Inferior parietal cortex (tissue), 1 donor: ENCODE measurements around the gene ATG4C.
A peak's percentile ranks its signal among the peaks of the same experiment; 100 is the strongest.

Experiments
- DNase-seq: peaks from one replicate; pipeline ENCODE4 v3.0.0-alpha.2; 2016; ENCODE audit errors: extremely low spot score

The ATG4C gene

GRCh38 chr1:62840555-62840954, 56.6 kb downstream of the ATG4C start:
- no peak for DNase-seq

- DNase-seq, result peak; percentile 93
Observed at GRCh38 chr1:62841587-62842169, 57.7 kb downstream of the ATG4C start.

- no peak for DNase-seq
Observed at GRCh38 chr1:62844030-62844429, 60.1 kb downstream of the ATG4C start.

- no peak for DNase-seq
Observed at GRCh38 chr1:62849031-62849430, 65.1 kb downstream of the ATG4C start.

GRCh38 chr1:62852253-62852652, 68.3 kb downstream of the ATG4C start:
- DNase-seq, result no peak

GRCh38 chr1:62856960-62857359, 73.0 kb downstream of the ATG4C start:
- no peak for DNase-seq

GRCh38 chr1:62869217-62869754, 85.4 kb downstream of the ATG4C start:
- no peak for DNase-seq

- DNase-seq, result no peak
Observed at GRCh38 chr1:62870148-62870547, 86.2 kb downstream of the ATG4C start.

- DNase-seq, result no peak
Observed at GRCh38 chr1:62875676-62876075, 91.7 kb downstream of the ATG4C start.

GRCh38 chr1:62876535-62876934, 92.6 kb downstream of the ATG4C start:
- DNase-seq, result no peak

- no peak for DNase-seq
Observed at GRCh38 chr1:62877579-62877978, 93.6 kb downstream of the ATG4C start.

GRCh38 chr1:62879962-62880361, 96.0 kb downstream of the ATG4C start:
- DNase-seq, result no peak

GRCh38 chr1:62882201-62883104, 98.5 kb downstream of the ATG4C start:
- DNase-seq, result no peak

- no peak for DNase-seq
Observed at GRCh38 chr1:62884156-62884740, 100.3 kb downstream of the ATG4C start.

GRCh38 chr1:62887799-62888507, 104.0 kb downstream of the ATG4C start:
- no peak for DNase-seq

GRCh38 chr1:62891956-62892562, 108.1 kb downstream of the ATG4C start:
- DNase-seq, result no peak

GRCh38 chr1:62897788-62898187, 113.9 kb downstream of the ATG4C start:
- DNase-seq, result no peak

- DNase-seq, result no peak
Observed at GRCh38 chr1:62900566-62900965, 116.6 kb downstream of the ATG4C start.

- no peak for DNase-seq
Observed at GRCh38 chr1:62901650-62902049, 117.7 kb downstream of the ATG4C start.

GRCh38 chr1:62903522-62903921, 119.6 kb downstream of the ATG4C start:
- no peak for DNase-seq
